Subcutaneous adipose tissue (tissue), 4 donors: ENCODE results near the gene FAM177B. TPM values are rescaled to one million over a fixed set of nuclear protein-coding genes. Genes with fewer than 3 reads are reported as not detected.

Source experiments
- CTCF ChIP-seq: fragments of 450-650 bp; IDR thresholded peaks from one replicate; pipeline ENCODE4 v1.5.1; 2016; ENCODE audit warnings: low read depth, mild to moderate bottlenecking, control low read depth, antibody characterized with exemption, moderate library complexity
- total RNA-seq, 4 donors: library from RNA; depleted of rRNA; stranded (reverse); fragments of >200 nt; gene quantifications; one replicate each; pipeline ENCODE4 v1.1.0, GENCODE V29; 2016

Gene FAM177B
- total RNA-seq, 4 donors from 2014 or later: 0.82 to 1.8 (median 1.1) TPM

GRCh38 chr1:222798116-222798515 lies 61.1 kb downstream of the FAM177B start:
- no peak for TF ChIP-seq CTCF

- no peak for TF ChIP-seq CTCF
Observed at GRCh38 chr1:222798975-222799374, 62.0 kb downstream of the FAM177B start.

Other genes starting within 250 kb of the FAM177B start
- not detected for gene HHIPL2, start 189.1 kb upstream of the FAM177B start, total RNA-seq
- 1 to 10 TPM; 5.1 to 8.9 (median 7.3) TPM for gene TAF1A, start 147.3 kb upstream of the FAM177B start, total RNA-seq
- 10 to 100 TPM; 44.9 to 62.4 (median 50.0) TPM for gene MIA3, start 119.1 kb upstream of the FAM177B start, total RNA-seq
- 100 to 1,000 TPM; 107 to 147 (median 112) TPM for gene AIDA, start 24.7 kb upstream of the FAM177B start, total RNA-seq
- gene BROX, start 24.6 kb upstream of the FAM177B start, total RNA-seq: 10 to 100 TPM; 34.1 to 65.4 (median 57.8) TPM
- 10 to 100 TPM in 1 of 4 donors, 1 to 10 TPM in 3; 4.0 to 19.2 (median 8.4) TPM for gene DISP1, start 77.8 kb downstream of the FAM177B start, total RNA-seq